ENCODE results near the gene PSMD8. TPM values are rescaled to one million over a fixed set of nuclear protein-coding genes. Genes with fewer than 3 reads are reported as not detected.

The PSMD8 gene
- total and polyA plus RNA-seq, 2 of the 8 experiments (the other 6 are each of a cell fraction or from before 2014, with no cell fraction given): 170 to 486 TPM

DNA sequence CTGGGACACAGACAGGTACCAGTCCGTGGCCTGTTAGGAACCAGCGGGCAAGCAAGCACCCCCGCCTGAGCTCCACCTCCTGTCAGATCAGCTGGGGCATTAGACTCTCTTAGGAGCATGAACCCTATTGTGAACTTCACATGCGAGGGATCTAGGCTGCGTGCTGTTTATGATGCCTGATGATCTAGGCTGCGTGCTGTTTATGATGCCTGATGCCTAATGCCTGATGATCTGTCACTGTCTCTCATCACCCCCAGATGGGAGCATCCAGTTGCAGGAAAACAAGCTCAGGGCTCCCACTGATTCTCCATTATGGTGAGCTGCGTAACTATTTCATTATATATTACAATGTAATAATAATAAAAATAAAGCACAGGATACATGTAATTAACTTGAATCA, 48.1 kb downstream of the PSMD8 start (continued):
- TF ChIP-seq, protein P1, sequence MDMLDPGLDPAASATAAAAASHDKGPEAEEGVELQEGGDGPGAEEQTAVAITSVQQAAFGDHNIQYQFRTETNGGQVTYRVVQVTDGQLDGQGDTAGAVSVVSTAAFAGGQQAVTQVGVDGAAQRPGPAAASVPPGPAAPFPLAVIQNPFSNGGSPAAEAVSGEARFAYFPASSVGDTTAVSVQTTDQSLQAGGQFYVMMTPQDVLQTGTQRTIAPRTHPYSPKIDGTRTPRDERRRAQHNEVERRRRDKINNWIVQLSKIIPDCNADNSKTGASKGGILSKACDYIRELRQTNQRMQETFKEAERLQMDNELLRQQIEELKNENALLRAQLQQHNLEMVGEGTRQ (IDR thresholded peaks at IDR 0.05; ENCODE audit: low read length): no peak
- no peak for TF ChIP-seq NRF1 (IDR thresholded peaks at IDR 0.05; ENCODE audit: low read depth, low read length)
- TF ChIP-seq POLR2AphosphoS5 (IDR thresholded peaks at IDR 0.05; ENCODE audit: low read depth, low read length): no peak
- TF ChIP-seq POLR2A (IDR thresholded peaks at IDR 0.05; ENCODE audit: control extremely low read depth in 1 of 2, low read depth in 2 of 2, low read length in 2 of 2): no peak

All from H1 (cell line).